HCT116 (cell line): ENCODE data around the gene RBM43. TPM values are rescaled to one million over a fixed set of nuclear protein-coding genes. Genes with fewer than 3 reads are reported as not detected.

Experiments used
- ATAC-seq: fragments of 200-7000 bp; cut with Tn5 transposase; 2 replicates; pipeline ENCODE4 v1.9.1; 2020; ENCODE audit warnings: mild to moderate bottlenecking, moderate library complexity
- BruUV-seq: library from RNA; stranded (reverse); fragments of 400-500 nt; replicated peaks from 2 replicates; lab custom pipeline; 2021; lab: Mats Ljungman, UMichigan
- CTCF ChIA-PET: fragments of 300-600 bp; sonication (Branson Sonifier 250); formaldehyde crosslinking; loops from one replicate; lab custom pipeline; 2021; ENCODE audit warnings: antibody characterized with exemption; lab: Charles Lee
- POLR2A ChIA-PET: fragments of 300-600, 350-600 bp; sonication (Branson Sonifier 250); formaldehyde crosslinking; loops from one replicate; lab custom pipeline; 2021; ENCODE audit warnings: antibody characterized with exemption; lab: Charles Lee
- RAD21 ChIA-PET, 2 experiments: fragments of 300-600 bp; sonication (Branson Sonifier 250); formaldehyde crosslinking; loops; one replicate each; lab custom pipeline; 2023; ENCODE audit warnings: low total read pairs in 2 of 2; ENCODE audit not compliant: uncharacterized antibody in 2 of 2, unreplicated experiment in 2 of 2, low non-redundant PET in 1 of 2; lab: Charles Lee
- DNase-seq: peaks from one replicate; pipeline ENCODE4 v3.0.0-alpha.2; 2010; ENCODE audit warnings: low read depth, low spot score
- H2AFZ ChIP-seq: fragments of 200-600 bp; shearing (Covaris generic), sonication (generic); 2 replicates; pipeline ENCODE4 v1.6.1; 2017; ENCODE audit warnings: low read depth, mixed run types, mixed read lengths, antibody characterized with exemption, low read length; ENCODE audit not compliant: poor library complexity, severe bottlenecking
- H3K27ac ChIP-seq: 2 replicates; pipeline ENCODE4 v1.5.1; 2012; ENCODE audit warnings: low read depth, low read length
- H3K27me3 ChIP-seq: fragments of 200-600 bp; sonication (generic); 2 replicates; pipeline ENCODE4 v1.6.1; 2016; ENCODE audit warnings: mixed run types, low read length, mixed read lengths; ENCODE audit not compliant: insufficient read depth
- H3K36me3 ChIP-seq, 2 experiments: fragments of 200-500 bp in 1 of 2; fragments of 200-600 bp in 1 of 2; sonication (Bioruptor generic) in 1 of 2; sonication (generic) in 1 of 2; 2 replicates each; pipeline versions ENCODE4 v1.5.1 to v1.6.1; 2014 to 2016; ENCODE audit warnings: low read length in 2 of 2, inconsistent platforms in 1 of 2, mixed read lengths in 1 of 2, mixed run types in 1 of 2; ENCODE audit not compliant: insufficient read depth in 2 of 2, control insufficient read depth in 1 of 2
- H3K4me1 ChIP-seq, 2 experiments: fragments of 200-600 bp in 1 of 2; sonication (generic) in 1 of 2; 2 replicates each; pipeline versions ENCODE4 v1.5.1 to v1.6.1; 2012 to 2017; ENCODE audit warnings: low read length in 2 of 2, inconsistent platforms in 1 of 2, mild to moderate bottlenecking in 1 of 2, mixed read lengths in 1 of 2, mixed run types in 1 of 2, moderate library complexity in 1 of 2; ENCODE audit not compliant: insufficient read depth in 2 of 2, control insufficient read depth in 1 of 2
- H3K4me2 ChIP-seq: fragments of 200-600 bp; sonication (generic); 2 replicates; pipeline ENCODE4 v1.6.1; 2017; ENCODE audit warnings: mixed run types, low read length, mixed read lengths
- H3K4me3 ChIP-seq, 2 experiments: fragments of 200-600 bp in 1 of 2; sonication (generic) in 1 of 2; replicated peaks in 1 of 2; 2 replicates each; pipeline ENCODE4 v1.5.1; 2011 to 2016; ENCODE audit warnings: low read length in 2 of 2, control low read depth in 1 of 2, low read depth in 1 of 2, mild to moderate bottlenecking in 1 of 2, mixed read lengths in 1 of 2, mixed run types in 1 of 2
- H3K79me2 ChIP-seq: fragments of 200-600 bp; sonication (generic); 2 replicates; pipeline ENCODE4 v1.6.1; 2017; ENCODE audit warnings: mild to moderate bottlenecking, mixed run types, low read length, moderate library complexity, mixed read lengths; ENCODE audit not compliant: insufficient read depth
- H3K9ac ChIP-seq: fragments of 200-600 bp; sonication (generic); 2 replicates; pipeline ENCODE4 v1.6.1; 2016; ENCODE audit warnings: low read length, mixed read lengths
- H3K9me2 ChIP-seq: fragments of 200-600 bp; sonication (generic), shearing (Covaris generic); 2 replicates; pipeline ENCODE4 v1.6.1; 2017; ENCODE audit warnings: mixed run types, mild to moderate bottlenecking, moderate library complexity; ENCODE audit not compliant: insufficient read depth
- H3K9me3 ChIP-seq, 2 experiments: fragments of 200-500 bp in 1 of 2; fragments of 200-600 bp in 1 of 2; sonication (Bioruptor generic) in 1 of 2; sonication (generic) in 1 of 2; 2 replicates each; pipeline ENCODE4 v1.6.1; 2014 to 2017; ENCODE audit warnings: low read length in 2 of 2, mixed read lengths in 2 of 2, inconsistent platforms in 1 of 2, low read depth in 1 of 2, mild to moderate bottlenecking in 1 of 2, mixed run types in 1 of 2, moderate library complexity in 1 of 2; ENCODE audit not compliant: control insufficient read depth in 1 of 2, insufficient read depth in 1 of 2
- H4K20me1 ChIP-seq: fragments of 200-600 bp; sonication (generic), shearing (Covaris generic); 2 replicates; pipeline ENCODE4 v1.6.1; 2017; ENCODE audit warnings: mixed run types, mild to moderate bottlenecking, moderate library complexity; ENCODE audit not compliant: insufficient read depth
- CBX3 ChIP-seq: IDR thresholded peaks from 2 replicates; pipeline ENCODE4 v1.6.1; 2012; ENCODE audit warnings: low read depth
- CEBPB ChIP-seq: IDR thresholded peaks from 2 replicates; pipeline ENCODE4 v1.6.1; 2012; ENCODE audit warnings: low read depth
- EGR1 ChIP-seq: IDR thresholded peaks from 2 replicates; pipeline ENCODE4 v1.6.1; 2012; ENCODE audit warnings: low read depth
- EZH2 ChIP-seq: fragments of 200-600 bp; sonication (generic); IDR thresholded peaks from 2 replicates; pipeline ENCODE4 v1.6.1; 2017; ENCODE audit warnings: antibody characterized with exemption, mixed run types
- FOSL1 ChIP-seq: IDR thresholded peaks from 2 replicates; pipeline ENCODE4 v1.6.1; 2012; ENCODE audit warnings: low read depth
- POLR2A ChIP-seq: IDR thresholded peaks from 2 replicates; pipeline ENCODE4 v1.7.0; 2011; ENCODE audit warnings: borderline replicate concordance; ENCODE audit not compliant: insufficient read depth, insufficient read length; ENCODE audit errors: extremely low read depth
- POLR2AphosphoS5 ChIP-seq: IDR thresholded peaks from 2 replicates; pipeline ENCODE4 v1.6.1; 2011; ENCODE audit warnings: mild to moderate bottlenecking, low read depth, low read length, moderate library complexity
- RAD21 ChIP-seq: IDR thresholded peaks from 2 replicates; pipeline ENCODE4 v1.6.1; 2012; ENCODE audit warnings: low read depth, mild to moderate bottlenecking
- SP1 ChIP-seq: IDR thresholded peaks from 2 replicates; pipeline ENCODE4 v1.6.1; 2012; ENCODE audit warnings: low read depth
- TCF7L2 ChIP-seq: IDR thresholded peaks from 2 replicates; pipeline ENCODE4 v1.7.0; 2011; ENCODE audit warnings: borderline replicate concordance, inconsistent platforms; ENCODE audit not compliant: insufficient read depth, insufficient read length; ENCODE audit errors: extremely low read depth
- YY1 ChIP-seq: IDR thresholded peaks from 2 replicates; pipeline ENCODE4 v1.6.1; 2011; ENCODE audit warnings: low read length, low read depth, moderate library complexity, mild to moderate bottlenecking; ENCODE audit not compliant: insufficient replicate concordance; ENCODE audit errors: extremely low read depth
- intact Hi-C: fragments of 100-400 bp; cut with micrococcal nuclease; formaldehyde crosslinking; loops from 2 replicates; pipeline ENCODE4 v1.10.0; 2022
- total RNA-seq: library from RNA; stranded (reverse); gene quantifications from one replicate; pipeline ENCODE4 v1.2.1, GENCODE V29; 2021; ENCODE audit not compliant: unreplicated experiment
- TF ChIP-seq, protein P1 (sequence below), 3 experiments: fragments of 200-600 bp in 1 of 3; sonication (generic) in 1 of 3; IDR thresholded peaks in 2 of 3; conservative IDR thresholded peaks in 1 of 3; 2 replicates each; pipeline ENCODE4 v1.5.1; 2012 to 2017; ENCODE audit warnings: low read depth in 2 of 3, low read length in 2 of 3, antibody characterized with exemption in 1 of 3, borderline replicate concordance in 1 of 3, control low read depth in 1 of 3, mild to moderate bottlenecking in 1 of 3, mixed read lengths in 1 of 3, mixed run types in 1 of 3, moderate library complexity in 1 of 3; ENCODE audit not compliant: insufficient read depth in 1 of 3
- TF ChIP-seq, protein P2 (sequence below): IDR thresholded peaks from 2 replicates; pipeline ENCODE4 v1.6.1; 2011; ENCODE audit warnings: mild to moderate bottlenecking, low read length, moderate library complexity; ENCODE audit not compliant: insufficient replicate concordance; ENCODE audit errors: extremely low read depth
- TF ChIP-seq, protein P3 (sequence below): IDR thresholded peaks from 2 replicates; pipeline ENCODE4 v1.6.1; 2012; ENCODE audit warnings: low read depth

RBM43 gene
- total RNA-seq, 1 experiment from 2014 or later, result 3.3 TPM

DNA sequence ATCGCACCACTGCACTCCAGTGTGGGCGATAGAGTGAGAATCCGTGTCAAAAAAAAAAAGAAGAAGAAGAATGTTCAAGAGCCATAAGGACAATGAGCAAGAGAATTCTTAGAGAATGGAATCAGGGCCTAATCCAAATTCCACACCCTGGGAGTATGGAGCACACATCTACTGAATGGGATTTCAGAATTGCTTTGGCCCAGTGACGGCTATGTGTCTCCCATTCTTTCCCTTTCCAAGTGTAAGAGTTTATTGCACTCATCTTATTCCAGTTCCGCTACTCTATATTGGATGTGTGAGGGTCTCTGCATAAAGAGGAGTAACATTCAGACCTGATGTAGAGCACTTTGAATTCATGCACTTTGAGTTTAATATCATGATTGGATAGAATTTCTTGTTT, 5.9 kb upstream of the RBM43 start (continued):
- TF ChIP-seq, protein P1, sequence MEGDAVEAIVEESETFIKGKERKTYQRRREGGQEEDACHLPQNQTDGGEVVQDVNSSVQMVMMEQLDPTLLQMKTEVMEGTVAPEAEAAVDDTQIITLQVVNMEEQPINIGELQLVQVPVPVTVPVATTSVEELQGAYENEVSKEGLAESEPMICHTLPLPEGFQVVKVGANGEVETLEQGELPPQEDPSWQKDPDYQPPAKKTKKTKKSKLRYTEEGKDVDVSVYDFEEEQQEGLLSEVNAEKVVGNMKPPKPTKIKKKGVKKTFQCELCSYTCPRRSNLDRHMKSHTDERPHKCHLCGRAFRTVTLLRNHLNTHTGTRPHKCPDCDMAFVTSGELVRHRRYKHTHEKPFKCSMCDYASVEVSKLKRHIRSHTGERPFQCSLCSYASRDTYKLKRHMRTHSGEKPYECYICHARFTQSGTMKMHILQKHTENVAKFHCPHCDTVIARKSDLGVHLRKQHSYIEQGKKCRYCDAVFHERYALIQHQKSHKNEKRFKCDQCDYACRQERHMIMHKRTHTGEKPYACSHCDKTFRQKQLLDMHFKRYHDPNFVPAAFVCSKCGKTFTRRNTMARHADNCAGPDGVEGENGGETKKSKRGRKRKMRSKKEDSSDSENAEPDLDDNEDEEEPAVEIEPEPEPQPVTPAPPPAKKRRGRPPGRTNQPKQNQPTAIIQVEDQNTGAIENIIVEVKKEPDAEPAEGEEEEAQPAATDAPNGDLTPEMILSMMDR (IDR thresholded peaks at IDR 0.05 in 2 of 3, conservative IDR thresholded peaks at IDR 0.05 in 1 of 3; ENCODE audit: borderline replicate concordance in 1 of 3, insufficient read depth in 1 of 3, low read depth in 2 of 3, low read length in 2 of 3), result no peak
- TF ChIP-seq TCF7L2 (no peak), CBX3 (no peak)
- TF ChIP-seq, all 23 proteins: peak for 0

DNA sequence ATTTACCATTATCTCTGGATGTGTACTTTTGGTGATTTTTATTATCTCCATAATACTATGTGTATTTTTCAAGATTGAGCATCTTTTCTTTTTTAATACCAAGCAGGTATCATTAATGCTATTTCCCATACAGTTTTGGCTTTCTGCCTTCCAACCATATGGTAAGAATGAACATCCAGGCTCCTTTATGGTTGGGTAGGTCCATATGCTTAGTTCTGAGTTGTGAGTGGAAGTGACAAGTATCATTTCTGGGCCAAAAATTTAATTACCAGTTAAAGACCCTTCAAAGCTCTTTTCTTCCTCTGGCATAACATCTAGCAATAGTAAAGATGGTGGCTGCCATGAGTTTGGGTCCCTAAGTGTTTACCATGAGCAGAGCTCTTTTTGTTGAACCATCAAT, 4.3 kb upstream of the RBM43 start:
- Histone ChIP-seq H3K4me1 (peaks cover 4 to 11% of the 10 kb centered on the region in 2 experiments; a peak in 3 of 4 replicates), H4K20me1 (no peaks in the 10 kb centered on the region), H3K9ac (no peak overlapping the region), H3K27ac (no peak overlapping the region), H3K4me2 (no peak overlapping the region), H3K27me3 (no peaks in the 10 kb centered on the region), H3K9me2 (no peaks in the 10 kb centered on the region)
- CTCF ChIA-PET, result no interaction called here
- intact Hi-C loops, result loop anchor here (10.0 kb wide), 1 partner anchor 139 kb away; the partner anchor contains the start of gene RIF1
- POLR2A ChIA-PET, result no interaction called here
- DNase-seq, result no peak
- TF ChIP-seq, protein P2, sequence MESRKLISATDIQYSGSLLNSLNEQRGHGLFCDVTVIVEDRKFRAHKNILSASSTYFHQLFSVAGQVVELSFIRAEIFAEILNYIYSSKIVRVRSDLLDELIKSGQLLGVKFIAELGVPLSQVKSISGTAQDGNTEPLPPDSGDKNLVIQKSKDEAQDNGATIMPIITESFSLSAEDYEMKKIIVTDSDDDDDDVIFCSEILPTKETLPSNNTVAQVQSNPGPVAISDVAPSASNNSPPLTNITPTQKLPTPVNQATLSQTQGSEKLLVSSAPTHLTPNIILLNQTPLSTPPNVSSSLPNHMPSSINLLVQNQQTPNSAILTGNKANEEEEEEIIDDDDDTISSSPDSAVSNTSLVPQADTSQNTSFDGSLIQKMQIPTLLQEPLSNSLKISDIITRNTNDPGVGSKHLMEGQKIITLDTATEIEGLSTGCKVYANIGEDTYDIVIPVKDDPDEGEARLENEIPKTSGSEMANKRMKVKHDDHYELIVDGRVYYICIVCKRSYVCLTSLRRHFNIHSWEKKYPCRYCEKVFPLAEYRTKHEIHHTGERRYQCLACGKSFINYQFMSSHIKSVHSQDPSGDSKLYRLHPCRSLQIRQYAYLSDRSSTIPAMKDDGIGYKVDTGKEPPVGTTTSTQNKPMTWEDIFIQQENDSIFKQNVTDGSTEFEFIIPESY, result no peak
- TF ChIP-seq, protein P3, sequence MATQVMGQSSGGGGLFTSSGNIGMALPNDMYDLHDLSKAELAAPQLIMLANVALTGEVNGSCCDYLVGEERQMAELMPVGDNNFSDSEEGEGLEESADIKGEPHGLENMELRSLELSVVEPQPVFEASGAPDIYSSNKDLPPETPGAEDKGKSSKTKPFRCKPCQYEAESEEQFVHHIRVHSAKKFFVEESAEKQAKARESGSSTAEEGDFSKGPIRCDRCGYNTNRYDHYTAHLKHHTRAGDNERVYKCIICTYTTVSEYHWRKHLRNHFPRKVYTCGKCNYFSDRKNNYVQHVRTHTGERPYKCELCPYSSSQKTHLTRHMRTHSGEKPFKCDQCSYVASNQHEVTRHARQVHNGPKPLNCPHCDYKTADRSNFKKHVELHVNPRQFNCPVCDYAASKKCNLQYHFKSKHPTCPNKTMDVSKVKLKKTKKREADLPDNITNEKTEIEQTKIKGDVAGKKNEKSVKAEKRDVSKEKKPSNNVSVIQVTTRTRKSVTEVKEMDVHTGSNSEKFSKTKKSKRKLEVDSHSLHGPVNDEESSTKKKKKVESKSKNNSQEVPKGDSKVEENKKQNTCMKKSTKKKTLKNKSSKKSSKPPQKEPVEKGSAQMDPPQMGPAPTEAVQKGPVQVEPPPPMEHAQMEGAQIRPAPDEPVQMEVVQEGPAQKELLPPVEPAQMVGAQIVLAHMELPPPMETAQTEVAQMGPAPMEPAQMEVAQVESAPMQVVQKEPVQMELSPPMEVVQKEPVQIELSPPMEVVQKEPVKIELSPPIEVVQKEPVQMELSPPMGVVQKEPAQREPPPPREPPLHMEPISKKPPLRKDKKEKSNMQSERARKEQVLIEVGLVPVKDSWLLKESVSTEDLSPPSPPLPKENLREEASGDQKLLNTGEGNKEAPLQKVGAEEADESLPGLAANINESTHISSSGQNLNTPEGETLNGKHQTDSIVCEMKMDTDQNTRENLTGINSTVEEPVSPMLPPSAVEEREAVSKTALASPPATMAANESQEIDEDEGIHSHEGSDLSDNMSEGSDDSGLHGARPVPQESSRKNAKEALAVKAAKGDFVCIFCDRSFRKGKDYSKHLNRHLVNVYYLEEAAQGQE, result no peak
- TF ChIP-seq EZH2 (no peak), SP1 (no peak), POLR2AphosphoS5 (no peak), FOSL1 (no peak), YY1 (no peak), RAD21 (no peak), POLR2A (no peak), EGR1 (no peak), CEBPB (no peak)
- TF ChIP-seq, protein P1 (IDR thresholded peaks at IDR 0.05 in 2 of 3, conservative IDR thresholded peaks at IDR 0.05 in 1 of 3; ENCODE audit: borderline replicate concordance in 1 of 3, insufficient read depth in 1 of 3, low read depth in 2 of 3, low read length in 2 of 3), result no peak
- TF ChIP-seq, all 23 proteins: peak for 0
- Histone ChIP-seq H3K79me2 (no peaks in the 10 kb centered on the region), H2AFZ (no peak overlapping the region), H3K36me3 (no peaks in the 10 kb centered on the region), H3K4me3 (no peak overlapping the region), H3K9me3 (no peaks in the 10 kb centered on the region)
- no TSS peak for BruUV-seq
- RAD21 ChIA-PET, result no interaction called here
- ATAC-seq, result no peak
